SIG-M5 treated with dmso at 0.1 percent for 504 hours (cell line): Measurements from ENCODE around the gene ADAMTSL4.

Source experiments
- DNase-seq: peaks from one replicate; lab custom pipeline; 2025; ENCODE audit not compliant: unreplicated experiment; lab: John Stamatoyannopoulos, UW

ADAMTSL4 gene

DNA sequence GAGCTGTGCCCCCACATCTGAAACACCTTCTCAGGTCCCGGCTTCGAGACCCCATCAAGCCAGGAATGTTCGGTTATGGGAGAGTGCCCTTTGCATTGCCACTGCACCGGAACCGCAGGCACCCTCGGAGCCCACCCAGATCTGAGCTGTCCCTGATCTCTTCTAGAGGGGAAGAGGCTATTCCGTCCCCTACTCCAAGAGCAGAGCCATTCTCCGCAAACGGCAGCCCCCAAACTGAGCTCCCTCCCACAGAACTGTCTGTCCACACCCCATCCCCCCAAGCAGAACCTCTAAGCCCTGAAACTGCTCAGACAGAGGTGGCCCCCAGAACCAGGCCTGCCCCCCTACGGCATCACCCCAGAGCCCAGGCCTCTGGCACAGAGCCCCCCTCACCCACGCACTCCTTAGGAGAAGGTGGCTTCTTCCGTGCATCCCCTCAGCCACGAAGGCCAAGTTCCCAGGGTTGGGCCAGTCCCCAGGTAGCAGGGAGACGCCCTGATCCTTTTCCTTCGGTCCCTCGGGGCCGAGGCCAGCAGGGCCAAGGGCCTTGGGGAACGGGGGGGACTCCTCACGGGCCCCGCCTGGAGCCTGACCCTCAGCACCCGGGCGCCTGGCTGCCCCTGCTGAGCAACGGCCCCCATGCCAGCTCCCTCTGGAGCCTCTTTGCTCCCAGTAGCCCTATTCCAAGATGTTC lies 4.3 kb downstream of the ADAMTSL4 start:
- no peak for DNase-seq

DNA sequence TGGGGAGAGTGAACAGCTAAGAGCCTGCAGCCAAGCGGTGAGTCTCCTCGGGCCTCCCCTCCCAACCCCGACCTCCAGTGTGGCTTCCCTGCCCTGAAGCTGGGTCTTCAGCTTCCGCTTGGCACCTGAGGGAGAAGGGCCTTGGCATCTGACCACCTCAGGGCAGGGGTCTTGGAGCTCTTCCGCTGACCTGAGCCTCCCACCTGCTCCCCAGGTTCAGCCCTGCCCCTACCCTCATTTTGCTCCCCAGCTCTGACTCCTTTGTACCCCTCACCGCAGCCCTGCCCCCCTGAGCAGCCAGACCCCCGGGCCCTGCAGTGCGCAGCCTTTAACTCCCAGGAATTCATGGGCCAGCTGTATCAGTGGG lies 4.9 kb downstream of the ADAMTSL4 start:
- no peak for DNase-seq

DNA sequence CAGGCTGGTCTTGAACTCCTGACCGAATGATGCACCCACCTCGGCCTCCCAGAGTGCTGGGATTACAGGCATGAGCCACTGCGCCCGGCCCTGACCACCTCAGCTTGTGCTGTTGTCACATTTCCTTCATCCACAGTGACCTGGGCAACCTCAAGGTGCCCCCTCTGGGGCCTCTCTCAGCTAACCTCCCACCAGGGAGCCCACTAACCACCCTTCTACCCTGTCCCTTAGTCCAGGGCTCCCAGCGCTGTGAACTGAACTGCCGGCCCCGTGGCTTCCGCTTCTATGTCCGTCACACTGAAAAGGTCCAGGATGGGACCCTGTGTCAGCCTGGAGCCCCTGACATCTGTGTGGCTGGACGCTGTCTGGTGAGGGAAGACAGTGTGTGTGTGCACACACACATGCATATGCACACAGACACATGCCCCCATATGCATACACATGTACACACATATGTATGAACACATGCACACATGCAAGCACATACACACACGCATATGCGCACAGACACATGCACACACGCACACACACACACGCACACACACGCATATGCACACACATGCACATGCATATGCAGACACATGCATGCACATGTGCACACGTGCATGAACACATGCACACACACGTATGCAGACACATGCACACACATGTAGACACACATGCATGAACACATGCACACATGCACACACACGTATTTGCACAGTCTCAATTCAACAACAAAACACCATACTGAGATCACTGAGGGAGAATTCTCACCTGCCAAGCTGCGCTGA lies 6.2 kb downstream of the ADAMTSL4 start:
- no peak for DNase-seq

DNA sequence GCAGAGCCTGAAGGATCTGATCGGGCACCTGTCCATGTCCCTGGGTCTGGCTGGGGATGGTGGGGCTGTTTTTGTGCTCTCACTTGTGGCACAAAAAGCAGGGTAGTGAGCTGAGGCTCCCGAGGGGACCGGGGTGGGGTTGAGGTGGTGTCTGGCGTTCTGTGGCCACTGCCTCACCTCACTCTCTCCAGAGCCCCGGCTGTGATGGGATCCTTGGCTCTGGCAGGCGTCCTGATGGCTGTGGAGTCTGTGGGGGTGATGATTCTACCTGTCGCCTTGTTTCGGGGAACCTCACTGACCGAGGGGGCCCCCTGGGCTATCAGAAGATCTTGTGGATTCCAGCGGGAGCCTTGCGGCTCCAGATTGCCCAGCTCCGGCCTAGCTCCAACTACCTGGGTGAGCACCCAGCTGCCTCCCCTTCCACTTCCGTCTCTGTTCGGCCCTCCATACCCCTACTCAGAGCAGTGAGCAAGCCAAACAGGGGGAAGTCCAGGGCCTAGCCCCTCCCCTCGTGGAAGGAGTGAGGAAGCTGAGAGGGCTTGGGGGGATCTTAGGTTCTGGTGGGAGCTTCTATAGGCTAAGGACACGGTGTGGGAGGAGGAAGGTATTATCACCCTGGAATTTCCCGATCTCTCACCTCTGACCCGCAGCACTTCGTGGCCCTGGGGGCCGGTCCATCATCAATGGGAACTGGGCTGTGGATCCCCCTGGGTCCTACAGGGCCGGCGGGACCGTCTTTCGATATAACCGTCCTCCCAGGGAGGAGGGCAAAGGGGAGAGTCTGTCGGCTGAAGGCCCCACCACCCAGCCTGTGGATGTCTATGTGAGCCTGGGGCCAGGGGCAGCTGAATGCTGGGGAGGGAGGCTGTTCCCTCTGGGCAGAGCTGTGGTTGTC lies 7.0 kb downstream of the ADAMTSL4 start:
- DNase-seq: no peak

DNA sequence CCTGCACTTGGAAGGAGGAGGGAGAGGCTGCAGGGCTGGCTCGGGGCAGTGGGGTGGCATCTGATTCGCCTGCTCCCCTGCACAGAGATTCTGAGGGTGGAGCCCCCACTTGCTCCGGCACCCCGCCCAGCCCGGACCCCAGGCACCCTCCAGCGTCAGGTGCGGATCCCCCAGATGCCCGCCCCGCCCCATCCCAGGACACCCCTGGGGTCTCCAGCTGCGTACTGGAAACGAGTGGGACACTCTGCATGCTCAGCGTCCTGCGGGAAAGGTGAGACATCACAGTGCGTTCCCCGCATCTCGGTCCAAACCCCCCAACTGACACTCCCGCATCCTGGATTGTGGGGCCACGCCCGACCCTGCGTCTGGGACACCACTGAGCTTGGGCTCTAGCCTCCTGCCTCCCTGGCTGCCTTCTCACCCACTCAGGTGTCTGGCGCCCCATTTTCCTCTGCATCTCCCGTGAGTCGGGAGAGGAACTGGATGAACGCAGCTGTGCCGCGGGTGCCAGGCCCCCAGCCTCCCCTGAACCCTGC lies 7.9 kb downstream of the ADAMTSL4 start:
- DNase-seq: no peak

DNA sequence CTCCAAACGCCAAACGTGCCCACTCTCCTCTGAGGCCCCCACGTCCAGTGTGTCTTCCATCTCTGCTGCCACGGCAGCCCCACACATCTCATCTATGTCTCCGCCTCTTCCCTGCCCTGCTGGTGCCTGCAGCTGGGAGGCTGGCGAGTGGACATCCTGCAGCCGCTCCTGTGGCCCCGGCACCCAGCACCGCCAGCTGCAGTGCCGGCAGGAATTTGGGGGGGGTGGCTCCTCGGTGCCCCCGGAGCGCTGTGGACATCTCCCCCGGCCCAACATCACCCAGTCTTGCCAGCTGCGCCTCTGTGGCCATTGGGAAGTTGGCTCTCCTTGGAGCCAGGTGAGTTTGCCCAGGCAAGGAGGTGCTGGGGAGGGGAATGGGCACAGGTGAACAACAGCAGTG lies 8.6 kb downstream of the ADAMTSL4 start:
- no peak for DNase-seq

DNA sequence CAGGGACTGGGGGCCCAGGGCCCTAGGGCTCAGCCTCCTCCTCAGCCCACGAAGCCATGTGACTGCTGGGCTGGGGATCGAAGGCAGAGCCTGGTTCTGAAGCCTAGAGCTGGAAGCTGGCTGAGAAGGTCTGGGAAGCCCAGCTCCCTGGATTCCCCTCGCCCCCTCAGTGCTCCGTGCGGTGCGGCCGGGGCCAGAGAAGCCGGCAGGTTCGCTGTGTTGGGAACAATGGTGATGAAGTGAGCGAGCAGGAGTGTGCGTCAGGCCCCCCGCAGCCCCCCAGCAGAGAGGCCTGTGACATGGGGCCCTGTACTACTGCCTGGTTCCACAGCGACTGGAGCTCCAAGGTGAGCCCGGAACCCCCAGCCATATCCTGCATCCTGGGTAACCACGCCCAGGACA lies 9.1 kb downstream of the ADAMTSL4 start:
- DNase-seq: no peak

DNA sequence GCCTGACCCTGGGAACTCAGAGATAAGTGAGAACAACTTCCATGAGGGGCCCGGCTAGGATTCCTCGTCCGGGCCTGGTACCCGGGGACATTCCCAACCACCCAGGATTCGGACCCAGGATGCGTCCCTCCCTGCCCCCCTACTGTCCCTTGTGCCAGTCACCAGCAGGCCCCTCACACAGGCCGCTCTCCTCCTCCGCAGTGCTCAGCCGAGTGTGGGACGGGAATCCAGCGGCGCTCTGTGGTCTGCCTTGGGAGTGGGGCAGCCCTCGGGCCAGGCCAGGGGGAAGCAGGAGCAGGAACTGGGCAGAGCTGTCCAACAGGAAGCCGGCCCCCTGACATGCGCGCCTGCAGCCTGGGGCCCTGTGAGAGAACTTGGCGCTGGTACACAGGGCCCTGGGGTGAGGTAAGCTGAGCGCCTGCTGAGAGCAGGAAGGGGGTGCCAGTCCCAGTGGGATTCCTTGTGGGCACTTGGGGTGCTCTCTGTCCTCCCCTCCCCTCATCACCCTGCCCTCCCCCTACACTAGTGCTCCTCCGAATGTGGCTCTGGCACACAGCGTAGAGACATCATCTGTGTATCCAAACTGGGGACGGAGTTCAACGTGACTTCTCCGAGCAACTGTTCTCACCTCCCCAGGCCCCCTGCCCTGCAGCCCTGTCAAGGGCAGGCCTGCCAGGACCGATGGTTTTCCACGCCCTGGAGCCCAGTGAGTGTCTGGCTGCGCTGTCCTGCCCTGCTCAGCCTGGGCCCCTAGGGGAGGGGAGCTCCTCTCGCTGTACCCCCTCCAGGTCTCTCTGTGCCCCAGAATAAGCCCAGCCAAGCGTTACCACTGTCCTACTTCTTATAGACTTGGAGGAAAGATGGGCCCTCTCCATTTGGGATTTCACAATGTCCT lies 9.8 kb downstream of the ADAMTSL4 start:
- no peak for DNase-seq

DNA sequence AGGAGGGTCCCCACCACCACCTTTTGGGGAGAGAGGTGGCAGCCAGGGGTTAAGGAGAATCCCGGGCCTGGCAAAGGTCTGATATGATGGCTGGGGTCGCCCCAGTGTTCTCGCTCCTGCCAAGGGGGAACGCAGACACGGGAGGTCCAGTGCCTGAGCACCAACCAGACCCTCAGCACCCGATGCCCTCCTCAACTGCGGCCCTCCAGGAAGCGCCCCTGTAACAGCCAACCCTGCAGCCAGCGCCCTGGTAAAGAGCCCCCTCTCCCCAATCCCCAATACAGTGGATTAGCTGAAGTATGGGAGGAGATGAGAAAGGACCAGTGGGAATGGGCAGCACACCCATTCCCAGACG lies 10.4 kb downstream of the ADAMTSL4 start:
- DNase-seq: no peak

DNA sequence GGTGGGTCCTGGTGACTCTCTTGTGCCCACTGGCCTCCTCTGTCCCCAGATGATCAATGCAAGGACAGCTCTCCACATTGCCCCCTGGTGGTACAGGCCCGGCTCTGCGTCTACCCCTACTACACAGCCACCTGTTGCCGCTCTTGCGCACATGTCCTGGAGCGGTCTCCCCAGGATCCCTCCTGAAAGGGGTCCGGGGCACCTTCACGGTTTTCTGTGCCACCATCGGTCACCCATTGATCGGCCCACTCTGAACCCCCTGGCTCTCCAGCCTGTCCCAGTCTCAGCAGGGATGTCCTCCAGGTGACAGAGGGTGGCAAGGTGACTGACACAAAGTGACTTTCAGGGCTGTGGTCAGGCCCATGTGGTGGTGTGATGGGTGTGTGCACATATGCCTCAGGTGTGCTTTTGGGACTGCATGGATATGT lies 10.8 kb downstream of the ADAMTSL4 start:
- peak; percentile 84 for DNase-seq

DNA sequence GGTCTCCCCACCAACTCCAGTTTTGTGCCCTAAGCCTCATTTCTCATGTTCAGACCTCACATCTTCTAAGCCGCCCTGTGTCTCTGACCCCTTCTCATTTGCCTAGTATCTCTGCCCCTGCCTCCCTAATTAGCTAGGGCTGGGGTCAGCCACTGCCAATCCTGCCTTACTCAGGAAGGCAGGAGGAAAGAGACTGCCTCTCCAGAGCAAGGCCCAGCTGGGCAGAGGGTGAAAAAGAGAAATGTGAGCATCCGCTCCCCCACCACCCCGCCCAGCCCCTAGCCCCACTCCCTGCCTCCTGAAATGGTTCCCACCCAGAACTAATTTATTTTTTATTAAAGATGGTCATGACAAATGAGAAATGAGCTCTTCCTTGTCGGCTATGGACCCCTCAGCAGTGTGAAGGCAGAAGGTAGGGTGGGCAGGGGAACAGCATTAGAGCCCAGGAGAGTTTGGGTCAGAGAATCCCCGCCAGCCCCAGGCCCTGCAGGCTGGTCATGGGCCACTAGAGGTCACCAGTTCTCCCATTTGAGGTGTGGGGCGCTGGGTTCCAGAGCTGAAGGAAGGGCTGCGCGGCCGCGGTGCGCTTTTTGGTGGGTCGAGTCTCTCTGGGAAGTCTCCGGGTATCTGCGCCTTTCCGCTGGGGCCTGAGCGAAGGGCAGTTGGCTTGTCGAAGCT lies 11.5 kb downstream of the ADAMTSL4 start:
- peak; percentile 94 for DNase-seq

DNA sequence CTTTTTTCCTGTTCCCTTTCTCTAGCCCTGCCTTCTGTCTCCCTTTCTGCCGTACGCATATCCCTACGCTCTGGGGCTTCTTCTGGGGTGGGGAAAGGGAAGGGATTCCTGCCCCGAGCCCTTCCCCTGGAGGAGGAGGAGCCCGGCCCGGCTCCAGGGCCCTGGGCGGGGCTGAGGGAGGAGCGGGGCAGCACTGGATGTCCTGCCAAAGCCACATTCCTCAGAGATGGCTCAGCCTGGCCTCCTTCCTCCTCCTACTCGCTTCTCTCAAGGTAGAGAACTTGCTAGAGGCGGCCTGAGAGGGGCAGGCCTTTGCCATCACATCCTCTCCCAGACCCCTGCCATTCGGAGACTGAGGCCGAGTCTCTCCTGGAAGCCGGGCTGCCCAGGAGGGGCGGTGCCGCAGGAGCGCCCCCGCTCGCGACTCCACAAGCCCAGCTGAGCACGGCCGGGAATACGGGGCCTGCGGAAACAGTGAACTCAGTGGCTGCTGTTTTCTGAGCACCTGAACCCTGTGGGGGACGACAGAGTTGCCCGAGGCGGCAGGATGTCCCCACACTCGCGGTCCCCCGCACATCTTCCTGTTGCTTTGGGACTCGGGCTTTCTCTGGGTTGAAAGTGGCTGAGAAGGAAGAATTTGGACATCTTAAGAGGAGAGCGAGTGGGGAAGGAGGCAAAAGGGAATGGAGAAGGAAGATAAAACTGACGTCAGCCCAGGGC lies 12.2 kb downstream of the ADAMTSL4 start:
- DNase-seq: peak; percentile 93

DNA sequence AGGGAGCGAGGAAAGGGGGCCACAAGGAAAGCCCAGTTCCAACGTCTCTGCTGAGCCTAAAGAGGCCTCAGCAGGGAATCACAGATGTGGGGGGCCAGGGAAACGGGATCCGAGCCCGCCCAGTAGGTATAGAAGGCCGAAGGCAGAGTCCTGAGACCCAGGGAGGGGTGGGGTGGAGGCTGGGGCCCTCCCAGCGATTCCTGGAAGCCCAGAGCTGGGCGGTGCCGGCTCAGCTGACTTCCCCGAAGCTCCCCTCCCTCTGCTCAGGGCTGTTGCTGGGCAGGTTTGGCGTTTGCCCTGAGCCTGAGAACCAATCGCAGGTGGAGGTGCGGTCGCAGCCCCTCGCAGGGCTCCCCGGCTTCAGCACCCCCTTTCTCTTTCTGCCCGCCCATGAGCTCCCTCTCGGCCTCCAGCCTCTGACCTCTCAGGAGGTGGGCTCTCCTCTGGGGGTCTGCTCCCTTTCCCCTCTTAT lies 12.8 kb downstream of the ADAMTSL4 start:
- peak; percentile 76 for DNase-seq

DNA sequence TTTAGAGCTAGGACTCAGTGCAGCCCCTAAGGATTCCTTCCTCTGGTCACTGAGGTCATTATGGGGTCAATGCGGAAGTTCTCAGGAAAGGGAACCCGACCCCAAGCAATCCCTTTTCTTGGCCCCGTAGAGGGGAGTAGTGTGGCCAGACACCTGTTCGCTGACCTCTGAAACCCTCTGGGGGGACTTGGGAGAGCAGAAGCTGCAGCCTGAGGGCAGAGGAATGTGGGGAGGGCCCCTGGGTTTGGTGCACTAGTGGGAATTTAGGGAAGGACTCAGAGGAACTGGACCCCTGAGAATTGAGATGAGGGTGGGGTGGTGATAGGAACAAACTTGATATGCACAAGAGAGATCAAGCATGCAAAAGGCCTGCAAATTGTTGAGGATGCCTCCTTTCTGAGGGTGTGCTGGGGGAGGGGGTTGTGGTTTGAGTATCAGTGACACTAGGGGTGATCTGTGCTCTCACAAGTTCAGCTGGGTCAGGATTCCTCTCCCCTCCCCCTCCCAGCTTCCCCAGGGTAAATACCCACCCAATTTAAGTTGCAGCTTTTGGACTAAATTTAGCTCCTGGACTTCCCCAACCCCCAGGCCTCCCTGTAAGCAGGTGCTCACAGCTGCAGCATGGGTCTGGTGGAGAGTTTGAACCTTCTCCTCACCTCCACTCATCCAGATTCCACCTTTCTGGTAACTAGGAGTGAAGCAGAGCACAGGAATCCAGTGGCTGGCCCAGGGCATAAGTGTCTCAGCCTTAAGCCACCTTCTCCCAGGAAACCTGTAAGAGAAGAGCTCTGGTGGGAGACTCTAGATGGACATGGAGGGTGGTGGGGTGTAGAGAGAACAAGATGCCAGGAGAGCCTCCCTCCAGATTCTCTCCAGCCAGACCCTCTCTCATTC lies 13.5 kb downstream of the ADAMTSL4 start:
- no peak for DNase-seq

DNA sequence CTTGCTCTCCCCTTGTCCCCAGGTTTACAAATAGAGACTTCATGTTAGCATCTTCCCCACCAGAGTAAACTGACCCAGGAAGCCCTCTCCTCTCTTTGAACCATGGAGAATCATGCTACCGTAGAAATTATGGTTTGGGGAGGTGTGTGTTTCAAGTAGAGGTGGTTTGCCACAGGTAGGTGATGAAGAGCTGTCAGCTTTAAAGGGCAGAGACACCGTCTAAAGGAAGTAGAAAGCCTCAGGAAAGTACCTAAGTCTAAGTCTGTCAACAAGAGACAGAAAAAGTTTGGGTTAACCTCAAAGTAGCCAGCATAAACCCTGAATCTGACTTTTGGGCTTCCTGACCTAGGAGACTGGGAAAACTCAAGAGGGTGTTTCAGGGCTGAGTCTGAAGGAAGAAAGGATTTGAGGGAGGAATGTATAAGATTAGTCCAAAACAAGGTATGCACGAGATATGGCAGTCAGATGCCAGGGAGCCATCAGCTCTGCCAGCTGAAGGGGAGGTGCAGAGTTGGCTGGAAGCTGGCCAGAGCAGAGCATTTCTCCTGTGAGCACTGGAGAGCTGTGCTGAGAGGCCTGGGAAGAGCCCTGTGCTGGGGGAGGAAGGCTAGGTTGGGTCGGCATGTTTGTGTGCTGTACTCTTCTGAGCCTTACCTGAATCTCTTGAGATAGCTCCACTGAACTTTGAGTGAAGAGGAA lies 14.3 kb downstream of the ADAMTSL4 start:
- DNase-seq: no peak

DNA sequence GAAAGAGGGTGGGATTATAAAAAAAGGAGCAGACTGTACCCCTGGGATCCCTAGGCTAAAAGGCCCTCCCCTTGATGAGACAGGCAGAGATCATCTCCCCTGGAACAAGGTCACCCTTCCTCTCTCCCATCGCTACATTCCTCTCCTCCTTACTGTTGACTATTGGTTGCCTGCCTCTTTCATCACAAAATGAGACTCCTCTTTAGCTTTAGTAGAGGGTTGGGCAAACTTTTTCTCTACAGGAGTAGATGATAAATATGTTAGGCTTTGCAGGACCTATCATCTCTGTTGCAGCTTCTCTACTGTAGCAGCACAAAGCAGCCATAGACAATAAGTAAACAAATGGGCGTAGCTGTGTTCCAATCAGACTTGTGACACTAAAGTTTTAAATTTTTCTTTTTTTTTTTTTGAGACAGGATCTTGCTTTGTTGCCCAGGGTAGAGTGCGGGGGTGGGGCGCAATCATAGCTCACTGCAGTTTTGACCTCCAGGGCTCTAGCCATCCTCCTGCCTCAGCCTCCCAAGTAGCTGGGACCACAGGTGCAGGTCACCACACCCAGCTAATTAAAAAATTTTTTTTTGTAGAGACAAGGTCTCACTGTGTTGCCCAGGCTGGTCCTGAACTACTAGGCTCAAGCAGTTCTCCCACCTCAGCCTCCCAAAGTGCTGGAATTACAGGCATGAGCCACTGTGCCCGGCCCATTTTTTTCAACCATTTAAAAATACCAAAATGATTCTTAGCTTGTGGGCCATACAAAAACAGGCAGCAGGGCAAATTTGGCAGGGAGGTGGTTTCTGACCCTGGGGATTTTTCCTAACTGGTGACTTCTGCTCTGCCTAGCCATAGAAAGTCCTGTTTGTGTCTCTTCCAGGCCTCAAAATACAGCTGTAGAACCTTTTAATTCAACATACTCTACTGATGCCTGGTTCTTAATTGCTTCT lies 15.1 kb downstream of the ADAMTSL4 start:
- no peak for DNase-seq
